Smooth muscle cell of the brain vasculature (primary cell): ENCODE data around the gene TEAD4.
"Not testable (repeated sequence)": the region's sequence is repeated elsewhere in the genome, so short reads cannot be mapped to it uniquely, and the experiment has no call there.

Experiments
- DNase-seq: peaks from one replicate; pipeline ENCODE4 v3.0.0-alpha.2; 2012; ENCODE audit warnings: low read depth, low spot score

The TEAD4 gene

DNA sequence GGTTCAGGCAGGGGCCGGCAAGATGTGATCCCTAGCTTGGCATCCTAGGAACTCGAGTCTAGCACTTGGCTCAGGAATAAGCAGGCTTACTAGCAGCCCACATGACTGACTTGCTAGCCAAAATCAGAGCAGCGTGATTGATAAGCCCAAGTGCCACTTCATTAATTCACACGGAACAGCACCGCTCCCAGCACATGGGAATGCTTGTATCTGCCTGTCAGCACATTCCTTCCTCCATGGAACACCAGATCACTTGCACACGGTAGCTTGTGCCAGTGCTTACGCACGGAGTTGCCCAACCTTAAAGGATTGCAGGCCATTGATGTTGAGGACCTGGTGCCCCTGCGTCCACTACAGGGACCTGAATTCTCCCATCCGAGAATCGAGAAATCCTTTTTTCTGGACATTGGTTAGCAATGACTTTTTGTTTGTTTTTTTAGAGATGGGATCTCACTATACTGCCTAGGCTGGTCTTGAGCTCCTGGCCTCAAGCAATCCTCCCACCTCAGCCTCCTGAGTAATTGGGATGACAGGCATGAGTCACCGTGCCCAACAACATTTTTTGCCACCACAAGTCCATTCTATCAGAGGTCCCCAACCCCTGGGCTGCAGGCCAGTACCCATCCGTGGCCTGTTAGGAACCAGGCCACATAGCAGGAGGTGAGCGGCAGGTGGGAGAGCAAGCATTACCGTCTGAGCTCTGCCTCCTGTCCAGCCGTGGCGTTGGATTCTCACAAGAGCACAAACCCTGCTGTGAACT, 87.4 kb downstream of the TEAD4 start:
- DNase-seq = no peak

DNA sequence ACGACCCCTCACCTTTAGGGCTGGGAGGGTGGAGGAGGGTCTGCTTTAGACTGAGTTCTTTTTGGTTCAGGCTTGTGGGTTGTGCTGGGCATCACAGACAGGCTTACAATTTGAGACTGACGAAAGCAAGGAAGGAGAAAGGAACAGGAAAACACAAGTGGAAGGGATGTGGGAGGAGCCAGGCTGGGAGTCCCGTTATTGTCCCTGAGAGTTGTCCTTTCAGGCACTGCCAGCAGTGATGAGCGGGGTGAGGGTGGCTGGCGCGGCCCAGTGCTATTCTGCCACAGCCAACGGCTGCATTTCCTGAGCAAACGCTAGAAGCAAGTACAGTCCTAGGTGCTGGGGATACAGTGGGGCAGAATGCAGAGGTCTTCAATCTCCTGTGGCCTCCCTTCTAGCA, 88.8 kb downstream of the TEAD4 start:
- DNase-seq = no peak

DNA sequence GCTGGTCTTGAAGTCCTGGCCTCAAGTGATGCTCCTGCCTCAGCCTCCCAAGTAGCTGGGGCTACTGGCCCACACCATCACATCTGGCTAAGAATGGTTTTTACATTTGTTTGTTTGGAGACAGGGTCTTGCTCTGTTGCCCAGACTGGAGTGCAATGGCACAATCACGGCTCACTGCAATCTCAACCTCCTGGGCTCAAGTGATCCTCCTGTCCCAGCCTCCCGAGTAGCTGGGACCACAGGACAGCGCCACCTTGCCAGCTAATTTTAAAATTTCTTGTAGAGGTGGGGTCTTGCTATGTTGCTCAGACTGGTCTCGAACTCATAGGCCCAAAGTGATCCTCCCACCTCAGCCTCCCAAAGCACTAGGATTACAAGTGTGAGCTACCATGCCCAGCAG, 89.3 kb downstream of the TEAD4 start:
- no peak for DNase-seq

DNA sequence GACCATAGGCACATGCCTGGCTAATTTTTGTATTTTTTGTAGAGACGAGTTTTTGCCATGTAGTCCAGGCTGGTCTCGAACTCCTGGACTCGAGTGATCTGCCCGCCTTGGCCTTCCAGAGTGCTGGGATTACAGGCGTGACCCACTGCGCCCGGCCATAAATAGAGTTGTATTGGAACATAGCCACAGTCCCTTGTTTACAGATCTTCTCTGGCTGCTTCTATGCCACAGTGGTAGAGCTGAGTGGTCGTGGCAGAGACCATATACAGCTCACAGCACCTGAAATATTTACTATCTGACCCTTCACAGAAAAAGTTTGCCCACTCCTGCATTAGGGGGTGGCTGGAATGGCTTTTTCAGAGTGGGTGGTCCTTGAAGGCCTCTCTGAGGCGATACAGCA, 90.0 kb downstream of the TEAD4 start:
- no peak for DNase-seq

DNA sequence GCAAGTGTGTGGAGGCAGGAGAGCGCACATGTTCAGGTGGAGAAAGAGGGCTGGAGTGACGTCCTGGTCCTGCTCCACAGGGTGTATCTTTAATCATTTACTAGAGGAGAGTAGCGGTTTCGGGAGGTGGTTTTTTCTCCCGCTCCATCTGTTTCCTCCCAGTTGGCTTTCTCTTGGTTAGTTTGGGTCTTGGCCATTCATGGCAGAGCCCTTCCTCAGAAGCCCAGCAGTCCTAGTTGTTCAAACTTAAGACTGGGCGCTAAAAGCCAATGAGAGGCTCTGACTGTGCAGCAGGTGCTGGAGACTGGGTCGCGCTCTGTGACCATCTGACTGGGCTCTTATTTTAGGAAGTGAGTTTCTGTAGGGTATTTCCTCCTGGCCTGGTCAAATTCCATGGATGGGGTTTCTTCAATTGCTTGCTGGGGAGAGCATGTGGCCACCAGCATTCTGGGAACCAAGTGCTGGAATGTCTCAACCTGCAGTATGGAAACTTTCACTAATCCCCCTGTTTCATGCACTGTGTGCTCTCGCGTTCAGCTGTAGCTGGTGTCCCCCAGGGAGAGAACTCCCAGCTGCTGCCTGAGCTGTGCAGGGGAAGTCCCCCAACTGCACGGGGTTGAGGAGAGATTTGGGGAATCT, 90.5 kb downstream of the TEAD4 start:
- DNase-seq = no peak

DNA sequence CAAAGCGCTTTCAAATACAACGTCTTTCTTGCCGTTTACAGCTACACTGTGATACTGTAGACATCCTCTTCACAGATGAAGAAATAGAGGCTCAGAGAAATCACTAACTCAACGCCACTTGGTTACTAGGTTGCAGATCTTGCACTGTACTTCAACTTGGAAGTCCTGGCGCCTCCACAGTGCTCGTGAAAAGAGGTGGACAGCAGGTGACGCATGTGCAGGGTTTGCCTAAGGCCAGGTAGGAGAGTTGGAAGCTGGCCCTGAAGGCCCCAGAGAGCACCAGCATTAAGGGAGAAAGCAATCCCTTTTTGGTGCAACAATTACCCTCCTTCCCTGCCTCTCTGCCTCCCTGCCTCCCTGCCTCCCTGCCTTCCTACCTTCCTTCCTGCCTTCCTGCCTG, 95.2 kb downstream of the TEAD4 start:
- no peak for DNase-seq

DNA sequence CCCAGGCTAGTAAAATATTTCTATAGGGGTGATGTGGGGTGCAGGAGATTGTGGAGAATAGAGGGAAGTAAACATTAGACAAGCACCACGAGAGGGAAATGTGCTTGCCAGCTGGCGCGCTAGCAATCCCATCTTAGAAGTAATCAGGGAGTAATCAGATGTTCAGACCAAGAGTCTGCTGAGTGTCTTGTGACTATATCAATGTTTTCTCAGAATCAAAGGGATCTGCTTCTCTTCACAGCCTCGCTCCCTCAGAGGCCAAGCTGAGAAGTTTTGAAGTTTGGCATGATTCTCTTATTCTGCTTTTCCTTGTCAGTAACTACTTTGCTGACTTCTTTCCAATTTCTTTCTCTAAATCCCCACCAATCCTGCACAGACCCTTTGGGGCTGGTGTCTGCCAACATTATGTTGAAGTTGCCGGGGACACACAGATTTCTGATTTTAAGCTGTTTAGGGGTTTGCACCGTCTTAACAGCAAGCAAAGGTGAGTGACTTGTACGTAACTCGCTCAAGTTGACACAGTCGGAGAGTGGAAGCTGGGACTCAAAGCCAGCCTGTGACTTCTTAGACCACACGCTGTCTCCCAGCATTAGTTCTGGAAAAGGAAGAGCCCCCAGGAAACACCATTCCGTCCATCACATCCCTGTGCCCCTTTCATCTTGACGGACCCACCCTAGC, 96.0 kb downstream of the TEAD4 start:
- DNase-seq = no peak

DNA sequence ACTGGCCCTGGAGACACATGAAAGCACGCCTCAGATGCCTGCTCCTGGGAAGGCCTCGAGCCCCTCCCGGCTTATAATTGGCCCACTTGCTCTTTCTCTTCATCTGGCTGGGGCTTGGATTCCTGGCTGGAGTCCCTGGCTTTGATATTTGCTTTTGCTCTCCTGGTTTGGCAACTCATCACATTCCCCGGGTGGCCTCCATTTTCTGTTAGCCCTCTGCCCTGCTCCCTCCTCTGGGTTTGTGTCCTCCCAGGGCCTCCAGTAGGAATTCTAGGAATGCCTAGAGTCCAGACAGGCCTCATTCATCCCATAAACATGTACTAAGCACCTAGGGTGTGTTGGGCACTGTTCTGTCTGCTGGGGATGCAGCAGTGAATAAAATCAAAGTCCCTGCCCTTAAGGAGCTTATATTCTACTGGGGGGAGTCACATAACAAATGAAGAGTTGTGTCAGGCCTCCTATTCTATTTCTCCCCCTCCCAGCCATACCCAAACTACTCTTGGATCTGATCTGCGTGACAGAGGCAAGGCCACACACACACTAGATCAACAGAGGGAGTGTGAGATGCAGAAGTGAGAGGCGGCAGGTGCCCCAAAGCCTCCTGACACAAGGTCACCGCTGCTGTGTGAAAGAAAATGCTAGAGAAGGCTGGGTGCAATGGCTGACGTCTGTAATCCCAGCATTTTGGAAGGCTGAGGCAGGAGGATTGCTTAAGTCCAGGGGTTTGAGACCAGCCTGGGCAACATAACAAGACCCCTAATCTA, 96.7 kb downstream of the TEAD4 start:
- no peak for DNase-seq

DNA sequence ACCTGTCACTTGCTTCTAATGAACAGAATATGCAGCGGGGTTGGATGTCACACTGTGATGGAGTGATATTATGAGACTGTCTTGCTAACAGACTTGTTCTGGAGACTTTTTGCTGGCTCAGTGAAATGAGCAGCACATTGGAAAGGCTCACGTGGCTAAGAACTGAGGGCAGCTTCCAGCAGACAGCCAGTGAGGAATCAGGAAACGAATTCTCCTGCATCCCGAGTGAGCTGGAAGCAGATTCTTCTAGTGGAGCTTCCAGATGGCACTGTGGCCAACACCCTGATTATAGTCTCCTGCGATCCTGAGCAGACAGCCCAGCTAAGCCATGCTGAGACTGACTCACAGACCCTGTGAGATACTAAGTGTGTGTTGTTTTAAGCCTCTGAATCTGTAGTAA, 101.9 kb downstream of the TEAD4 start:
- peak; percentile 63 for DNase-seq

DNA sequence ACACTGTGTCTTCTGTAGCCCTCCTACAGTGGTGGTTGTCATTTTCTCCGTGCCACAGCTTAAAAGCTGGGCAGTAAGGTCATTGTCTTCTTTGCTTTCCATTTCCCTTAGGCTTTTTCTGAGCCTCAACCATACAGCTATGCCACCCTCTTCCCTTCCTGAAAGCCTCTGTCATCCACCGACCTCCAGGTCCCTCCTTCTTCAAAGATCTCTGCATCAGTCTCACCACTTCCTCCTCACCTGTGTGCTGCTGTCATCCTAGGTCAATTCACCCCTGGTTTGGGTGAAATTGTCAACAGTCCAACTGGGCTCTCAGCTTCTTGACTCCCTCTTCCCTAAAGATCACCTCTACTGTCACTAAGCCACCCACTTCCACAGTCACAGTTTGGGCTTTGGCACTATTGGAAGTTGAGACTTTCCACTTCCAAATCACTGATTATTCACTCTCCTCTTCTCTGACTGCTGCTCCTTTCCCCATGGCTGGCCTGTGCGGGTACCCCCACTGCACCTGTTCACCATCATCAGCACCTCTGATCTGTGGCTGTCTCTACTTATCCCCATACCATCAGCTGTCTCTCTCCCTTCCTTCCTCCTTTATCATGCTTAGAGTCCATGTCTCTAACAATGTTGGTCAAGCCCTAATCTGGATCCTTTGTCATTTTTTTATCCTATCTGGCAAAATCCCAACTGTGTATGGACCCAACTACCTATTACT, 102.5 kb downstream of the TEAD4 start:
- DNase-seq = no peak

DNA sequence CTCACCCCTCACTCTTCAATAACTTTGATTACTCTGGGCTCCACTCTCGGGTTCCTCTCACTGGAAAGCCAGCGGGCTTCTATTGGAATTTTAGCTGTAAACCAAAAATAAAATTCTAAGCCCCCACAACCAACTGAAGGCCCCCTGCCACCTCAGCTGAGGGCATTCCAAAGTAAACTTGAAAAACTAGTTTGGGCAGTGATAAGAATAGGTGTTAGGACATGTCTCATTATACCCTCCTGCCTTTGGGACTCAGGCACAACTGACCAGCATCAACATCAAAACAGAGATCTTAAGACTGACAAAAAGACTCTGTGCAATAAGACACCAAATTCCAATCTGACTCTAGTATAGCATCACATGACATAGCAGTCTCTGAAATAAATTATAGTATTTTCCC, 106.1 kb downstream of the TEAD4 start:
- no peak for DNase-seq

DNA sequence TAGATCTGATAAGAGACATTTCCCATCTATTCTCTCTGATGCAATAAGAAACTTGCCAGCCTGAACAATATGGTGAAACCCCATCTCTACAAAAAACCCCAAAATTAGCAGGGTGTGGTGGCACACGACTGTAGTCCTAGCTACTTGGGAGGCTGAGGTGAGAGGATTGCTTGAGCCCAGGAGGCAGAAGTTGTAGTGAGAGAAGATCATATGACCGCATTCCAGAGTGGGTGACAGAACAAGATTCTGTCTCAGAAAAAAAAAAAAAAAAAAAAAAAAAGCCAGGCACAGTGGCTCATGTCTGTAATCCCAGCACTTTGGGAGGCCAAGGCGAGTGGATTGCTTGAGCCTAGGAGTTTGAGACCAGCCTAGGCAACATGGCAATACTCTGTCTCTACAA, 106.6 kb downstream of the TEAD4 start:
- DNase-seq = not testable (repeated sequence)

DNA sequence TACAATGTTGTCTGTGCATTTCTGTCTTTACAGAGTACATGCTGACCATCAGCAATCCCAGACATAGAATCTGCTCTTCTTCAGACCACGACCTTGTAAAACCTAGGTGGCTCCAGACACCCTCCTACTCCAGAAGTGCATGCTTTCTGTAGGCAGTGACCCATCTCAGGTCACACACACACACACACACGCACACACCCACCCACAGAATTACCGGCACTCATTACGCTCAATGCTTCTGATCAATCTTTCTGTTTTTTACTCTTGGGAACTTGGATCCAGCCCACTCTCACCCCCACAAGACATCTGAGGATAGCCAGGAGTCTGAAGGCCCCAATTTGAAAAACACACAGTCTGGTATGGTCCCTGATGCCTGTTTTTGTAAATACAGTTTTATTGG, 110.5 kb downstream of the TEAD4 start:
- DNase-seq = no peak

DNA sequence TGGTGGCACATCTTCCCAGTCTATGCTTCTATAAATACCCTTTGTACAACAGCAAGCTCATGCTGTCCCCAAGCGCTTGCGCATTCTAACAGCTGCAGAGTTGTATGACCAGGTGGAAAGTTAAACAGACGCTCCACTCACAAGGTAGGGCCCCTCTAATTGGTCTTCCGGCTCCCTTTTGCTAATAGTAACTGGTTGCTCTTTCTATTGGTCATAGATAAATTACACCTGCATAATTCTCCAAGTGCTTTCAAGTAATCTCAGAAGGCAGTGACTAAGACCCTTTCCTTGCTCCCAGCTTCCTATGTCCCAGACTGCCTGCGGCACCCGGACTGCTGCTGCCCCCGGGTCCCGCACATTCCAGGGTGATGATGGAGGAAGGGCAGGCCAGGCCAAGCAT, 111.9 kb downstream of the TEAD4 start:
- no peak for DNase-seq

DNA sequence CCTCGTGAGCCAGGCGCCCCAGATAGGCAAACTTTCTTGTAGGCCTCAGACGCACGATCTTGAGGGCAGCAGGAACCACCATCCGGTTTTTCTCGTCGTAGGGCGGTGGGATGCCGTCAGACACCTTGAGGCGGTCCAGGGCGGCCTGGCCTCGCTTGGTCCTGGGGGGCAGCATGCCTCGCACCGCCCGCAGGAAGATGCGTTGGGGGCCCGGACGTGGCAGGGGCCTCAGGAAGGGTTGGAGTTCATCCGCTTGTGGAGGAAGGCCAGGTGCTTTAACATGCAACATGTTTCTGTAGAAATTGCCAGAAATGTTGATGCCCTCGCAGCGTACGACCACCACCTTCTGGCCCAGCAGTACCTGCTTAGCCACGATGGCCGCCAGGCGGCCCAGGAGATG, 112.5 kb downstream of the TEAD4 start:
- no peak for DNase-seq

DNA sequence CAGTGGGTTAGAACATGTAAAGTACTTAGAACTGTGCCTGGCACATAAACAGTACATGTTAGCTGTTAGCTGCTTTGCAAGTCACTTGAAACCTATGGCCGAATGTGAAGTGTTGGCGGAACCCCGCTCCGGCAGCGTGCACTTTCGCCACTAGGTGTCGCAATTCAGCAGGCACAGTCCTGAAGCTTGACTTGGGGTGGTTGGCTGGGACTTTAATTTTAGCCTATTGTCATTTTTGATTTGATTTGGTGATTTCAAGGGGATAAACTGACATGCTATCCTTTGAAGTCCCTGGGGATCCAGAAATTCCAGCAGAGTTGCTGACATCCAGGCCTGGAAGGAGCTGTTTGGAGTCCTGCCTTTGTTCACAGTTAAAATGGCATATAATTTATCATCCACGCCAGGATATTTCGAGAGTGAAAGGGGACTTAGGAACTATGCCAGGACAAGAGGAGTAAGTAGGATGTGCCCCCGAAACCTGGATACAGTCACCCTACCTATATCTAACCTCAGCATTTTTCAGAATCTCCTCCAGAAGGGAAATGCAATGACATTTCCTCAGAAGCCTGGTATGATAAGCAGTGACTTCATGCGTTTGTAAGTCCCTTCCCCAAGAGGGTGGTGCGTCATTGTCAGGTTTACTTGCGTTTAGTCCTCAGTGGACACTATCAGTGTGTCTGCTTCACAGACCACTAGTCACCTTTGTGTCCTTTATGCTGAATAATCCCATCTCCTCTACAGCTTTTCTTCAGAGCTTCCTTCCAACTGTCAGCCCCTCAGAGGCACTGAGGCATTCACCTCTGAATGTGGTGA, 114.4 kb downstream of the TEAD4 start:
- peak; percentile 79 for DNase-seq

DNA sequence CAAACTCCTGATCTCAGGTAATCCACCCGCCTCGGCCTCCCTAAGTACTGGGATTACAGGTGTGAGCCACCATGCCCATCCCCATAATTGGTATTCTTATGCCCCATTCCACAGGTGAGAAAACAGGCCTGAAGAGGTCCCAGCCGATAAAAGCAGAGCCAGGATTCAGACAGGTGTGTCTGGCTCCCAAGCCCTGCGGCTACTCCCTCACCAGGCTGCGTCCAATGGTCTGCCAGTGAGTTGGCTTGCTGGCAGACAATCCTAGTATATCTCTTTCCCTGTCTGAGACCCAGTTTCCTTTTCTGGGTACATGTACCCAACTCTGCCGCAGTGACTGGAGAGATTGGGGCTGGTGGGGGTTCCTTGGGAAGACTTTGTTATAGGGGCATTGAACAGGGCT, 116.1 kb downstream of the TEAD4 start:
- no peak for DNase-seq

DNA sequence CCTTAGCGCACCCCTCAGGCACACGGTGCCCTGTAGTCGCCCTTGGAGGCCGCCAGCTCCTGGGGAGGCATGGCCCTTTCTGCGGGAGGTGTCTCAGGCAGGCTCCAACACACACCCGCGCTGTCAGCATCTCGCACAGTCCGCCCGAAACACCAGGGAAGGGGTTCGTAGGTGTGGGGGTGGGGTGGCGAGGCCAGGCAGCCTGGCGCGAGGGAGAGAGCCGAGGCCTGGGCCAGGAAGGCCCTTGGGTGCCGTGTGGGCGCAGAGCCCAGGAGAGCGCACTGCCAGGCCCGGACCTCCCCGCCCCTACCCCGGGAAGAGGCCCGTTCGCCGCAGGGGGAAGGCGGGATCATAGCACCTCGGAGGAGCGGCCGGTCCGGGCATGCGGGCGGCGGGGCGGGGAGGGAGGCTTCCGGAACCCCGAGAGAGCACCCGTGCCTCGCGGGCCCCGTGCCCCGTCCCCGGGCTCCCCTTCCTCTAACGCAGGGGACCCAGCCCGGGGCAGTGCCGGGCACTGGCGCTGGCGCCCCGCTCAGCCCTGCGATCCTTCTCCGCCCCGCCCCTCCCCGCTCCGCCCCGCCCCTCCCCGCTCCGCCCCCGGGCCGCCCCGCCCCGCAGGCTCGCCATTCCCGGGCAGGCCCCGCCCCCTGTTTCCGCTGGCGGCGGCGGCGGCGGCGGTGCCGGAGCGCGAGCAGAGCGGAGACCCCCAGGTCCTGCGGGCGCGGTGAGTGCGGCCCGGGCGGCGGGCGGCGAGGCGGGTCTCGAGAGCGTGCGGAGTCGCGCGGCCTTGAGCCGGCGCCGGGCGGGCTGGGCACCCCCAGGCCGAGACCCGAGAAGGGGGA, 117.8 kb downstream of the TEAD4 start, which contains the start of gene TSPAN9:
Gene TSPAN9, plus strand, starts transcription at position 650 of the 842 bp plus-strand sequence. CDS start 123,815 bp downstream, outside the sequence.
- DNase-seq = no peak

DNA sequence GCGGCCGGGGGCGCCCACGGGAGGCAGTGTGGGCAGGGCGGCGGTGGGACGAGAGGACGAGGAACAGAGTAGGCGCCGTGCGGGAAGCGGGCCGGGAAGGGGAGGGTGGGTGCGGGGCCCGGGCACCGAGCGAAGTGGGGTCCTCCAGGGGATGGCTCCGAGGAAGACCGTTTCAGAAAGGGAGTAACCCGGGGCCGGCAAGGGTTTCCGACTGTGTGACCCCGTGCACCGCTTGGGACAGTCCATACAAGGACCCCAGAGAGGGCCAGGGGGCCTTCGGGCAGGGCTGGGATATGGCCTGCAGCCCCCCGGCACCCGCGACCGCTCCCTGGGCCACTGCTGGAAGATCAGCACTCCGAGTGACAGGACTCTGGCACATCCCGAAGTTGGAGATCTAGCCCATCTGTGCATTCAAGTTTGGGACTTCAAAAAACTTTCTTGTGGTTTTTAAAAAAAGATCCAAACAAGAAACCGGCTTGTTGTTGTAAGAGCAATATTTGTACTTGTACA, 118.4 kb downstream of the TEAD4 start:
- DNase-seq = no peak
